Naive thymus-derived CD8-positive, alpha-beta T cell (primary cell): ENCODE measurements around the gene ATIC. TPM values are rescaled to one million over a fixed set of nuclear protein-coding genes. Genes with fewer than 3 reads are reported as not detected.
"Not testable (repeated sequence)": the region's sequence is repeated elsewhere in the genome, so short reads cannot be mapped to it uniquely, and the experiment has no call there.

Experiments
- ATAC-seq, 2 donors: fragments of 150-1000 bp; cut with Tn5 transposase in 1 of 2; sonication (Bioruptor Pico), chemical (Tn5 transposase) in 1 of 2; 1 replicate in 1 of 2; 2 replicates in 1 of 2; pipeline ENCODE4 v1.10.0; 2021; ENCODE audit warnings: mild to moderate bottlenecking in 2 of 2, moderate library complexity in 2 of 2
- POLR2A ChIA-PET: fragments of 350-600 bp; sonication (Branson Sonifier 250); formaldehyde crosslinking; loops from one replicate; lab custom pipeline; 2021; ENCODE audit warnings: antibody characterized with exemption; lab: Charles Lee
- DNase-seq, 10 donors: peaks; one replicate each; pipeline versions ENCODE4 v3.0.0 to v3.0.0-alpha.2; 2020 to 2022
- H3K27ac Mint-ChIP-seq, 10 donors: one replicate each; pipeline ENCODE4 v1.8.0; 2020 to 2022; ENCODE audit warnings: mild to moderate bottlenecking in 10 of 10, mixed read lengths in 10 of 10, moderate library complexity in 4 of 10, inconsistent platforms in 1 of 10
- H3K27me3 Mint-ChIP-seq, 5 donors: one replicate each; pipeline ENCODE4 v1.8.0; 2021 to 2022; ENCODE audit warnings: mixed read lengths in 5 of 5
- H3K36me3 Mint-ChIP-seq, 3 donors: one replicate each; pipeline ENCODE4 v1.8.0; 2020 to 2022; ENCODE audit warnings: mixed read lengths in 3 of 3, mild to moderate bottlenecking in 2 of 3, inconsistent platforms in 1 of 3
- H3K4me1 Mint-ChIP-seq, 4 donors: one replicate each; pipeline ENCODE4 v1.8.0; 2021 to 2022; ENCODE audit warnings: mixed read lengths in 4 of 4
- H3K4me3 Mint-ChIP-seq, 10 donors: one replicate each; pipeline ENCODE4 v1.8.0; 2020 to 2022; ENCODE audit warnings: mild to moderate bottlenecking in 10 of 10, mixed read lengths in 10 of 10, moderate library complexity in 6 of 10, inconsistent platforms in 1 of 10
- H3K9me3 Mint-ChIP-seq, 9 donors: one replicate each; pipeline ENCODE4 v1.8.0; 2020 to 2022; ENCODE audit warnings: mixed read lengths in 9 of 9, mild to moderate bottlenecking in 3 of 9, inconsistent platforms in 1 of 9, moderate library complexity in 1 of 9
- polyA plus RNA-seq, 3 donors: library from polyadenylated mRNA; unstranded; fragments of 300-500 nt; fragmentation: Illumina TruSeq; gene quantifications; one replicate each; pipeline ENCODE4 v1.2.3, GENCODE V29; 2021
- total RNA-seq, 8 experiments: library from RNA in 2 of 8; stranded (reverse) in 2 of 8; gene quantifications; one replicate each; pipeline ENCODE4 v1.2.3 and lab custom pipeline; 2021 to 2026

The ATIC gene
- total and polyA plus RNA-seq, 5 experiments from 2014 or later, result 94.7 to 184 (median 159) TPM

GRCh38 chr2:215356948-215357461, 45.1 kb downstream of the ATIC start:
- ATAC-seq (no peak), DNase-seq (no peak)
- H3K4me1 Mint-ChIP-seq, result no peaks in the 10 kb centered on the region
- H3K9me3 Mint-ChIP-seq, result no peaks in the 10 kb centered on the region
- no peak overlapping the region for H3K27ac Mint-ChIP-seq
- H3K27me3 Mint-ChIP-seq, result no peaks in the 10 kb centered on the region
- POLR2A ChIA-PET, result no interaction called here
- peaks cover 0 to 35% (median 24%) of the 10 kb centered on the region in 3 donors for H3K36me3 Mint-ChIP-seq
- H3K4me3 Mint-ChIP-seq, result no peak overlapping the region

GRCh38 chr2:215357660-215358059, 45.8 kb downstream of the ATIC start:
- H3K36me3 Mint-ChIP-seq, result peaks cover 6 to 39% (median 29%) of the 10 kb centered on the region in 3 donors

GRCh38 chr2:215358312-215358845, 46.5 kb downstream of the ATIC start:
- no peaks in the 10 kb centered on the region for H3K9me3 Mint-ChIP-seq
- H3K27ac Mint-ChIP-seq, result no peak overlapping the region
- ATAC-seq, result no peak
- H3K4me1 Mint-ChIP-seq, result no peaks in the 10 kb centered on the region
- DNase-seq, result no peak
- no peak overlapping the region for H3K4me3 Mint-ChIP-seq
- POLR2A ChIA-PET, result no interaction called here
- H3K36me3 Mint-ChIP-seq, result peaks cover 6 to 37% (median 35%) of the 10 kb centered on the region in 3 donors
- H3K27me3 Mint-ChIP-seq, result no peaks in the 10 kb centered on the region

More at GRCh38 chr2:215357660-215358059, 45.8 kb downstream of the ATIC start:
- Mint-ChIP-seq H3K4me3 (no peak overlapping the region), H3K27me3 (no peaks in the 10 kb centered on the region), H3K27ac (no peak overlapping the region), H3K4me1 (no peaks in the 10 kb centered on the region), H3K9me3 (no peaks in the 10 kb centered on the region)
- POLR2A ChIA-PET, result no interaction called here
- ATAC-seq (no peak), DNase-seq (no peak)

- ATAC-seq, result no peak
- Mint-ChIP-seq H3K4me1 (no peaks in the 10 kb centered on the region), H3K36me3 (peaks cover 6 to 42% (median 39%) of the 10 kb centered on the region in 3 donors), H3K27me3 (no peaks in the 10 kb centered on the region), H3K9me3 (no peaks in the 10 kb centered on the region), H3K4me3 (no peak overlapping the region), H3K27ac (no peak overlapping the region)
- no peak for DNase-seq
- POLR2A ChIA-PET, result no interaction called here
Observed at GRCh38 chr2:215358891-215359575, 47.2 kb downstream of the ATIC start.

- H3K36me3 Mint-ChIP-seq, result peaks cover 6 to 45% (median 41%) of the 10 kb centered on the region in 3 donors
- no peak for DNase-seq
- no peak for ATAC-seq
- POLR2A ChIA-PET, result interaction anchor here (0.6 kb wide), 1 partner anchor 62 kb away, joined by 3 read pairs; no protein-coding TSS in a partner anchor
- H3K27me3 Mint-ChIP-seq, result no peaks in the 10 kb centered on the region
- H3K4me1 Mint-ChIP-seq, result no peaks in the 10 kb centered on the region
- no peak overlapping the region for H3K27ac Mint-ChIP-seq
- H3K4me3 Mint-ChIP-seq, result no peak overlapping the region
- H3K9me3 Mint-ChIP-seq, result no peaks in the 10 kb centered on the region
Observed at GRCh38 chr2:215359576-215359922, 47.7 kb downstream of the ATIC start.

GRCh38 chr2:215360059-215360458, 48.2 kb downstream of the ATIC start:
- not testable (repeated sequence) for H3K9me3 Mint-ChIP-seq, H3K4me1 Mint-ChIP-seq, H3K4me3 Mint-ChIP-seq, ATAC-seq, H3K27me3 Mint-ChIP-seq, H3K27ac Mint-ChIP-seq, DNase-seq
- H3K36me3 Mint-ChIP-seq, result peaks cover 11 to 44% (median 40%) of the 10 kb centered on the region in 3 donors
- POLR2A ChIA-PET, result interaction anchor here (0.6 kb wide), 1 partner anchor 63 kb away, joined by 3 read pairs; no protein-coding TSS in a partner anchor

GRCh38 chr2:215360596-215360995, 48.7 kb downstream of the ATIC start:
- H3K27me3 Mint-ChIP-seq, result no peaks in the 10 kb centered on the region
- H3K4me1 Mint-ChIP-seq, result no peaks in the 10 kb centered on the region
- H3K36me3 Mint-ChIP-seq, result peaks cover 11 to 48% (median 44%) of the 10 kb centered on the region in 3 donors
- no peak for ATAC-seq
- H3K9me3 Mint-ChIP-seq, result no peaks in the 10 kb centered on the region
- POLR2A ChIA-PET, result no interaction called here
- no peak overlapping the region for H3K4me3 Mint-ChIP-seq
- H3K27ac Mint-ChIP-seq, result no peak overlapping the region
- DNase-seq, result no peak

GRCh38 chr2:215361211-215361875, 49.5 kb downstream of the ATIC start:
- Mint-ChIP-seq H3K27me3 (no peaks in the 10 kb centered on the region), H3K9me3 (no peaks in the 10 kb centered on the region), H3K4me3 (no peak overlapping the region), H3K4me1 (no peaks in the 10 kb centered on the region), H3K27ac (no peak overlapping the region), H3K36me3 (peaks cover 11 to 48% (median 44%) of the 10 kb centered on the region in 3 donors)
- ATAC-seq (no peak), DNase-seq (no peak)
- POLR2A ChIA-PET, result no interaction called here

GRCh38 chr2:215361876-215362561, 50.2 kb downstream of the ATIC start:
- no peak overlapping the region for H3K27ac Mint-ChIP-seq
- no peak overlapping the region for H3K4me3 Mint-ChIP-seq
- DNase-seq, result no peak
- peaks cover 11 to 48% (median 45%) of the 10 kb centered on the region in 3 donors for H3K36me3 Mint-ChIP-seq
- POLR2A ChIA-PET, result no interaction called here
- H3K4me1 Mint-ChIP-seq, result no peaks in the 10 kb centered on the region
- no peaks in the 10 kb centered on the region for H3K27me3 Mint-ChIP-seq
- no peak for ATAC-seq
- no peaks in the 10 kb centered on the region for H3K9me3 Mint-ChIP-seq

- no peaks in the 10 kb centered on the region for H3K9me3 Mint-ChIP-seq
- H3K36me3 Mint-ChIP-seq, result peaks cover 11 to 48% (median 41%) of the 10 kb centered on the region in 3 donors
- ATAC-seq (no peak), DNase-seq (no peak)
- H3K4me1 Mint-ChIP-seq, result no peaks in the 10 kb centered on the region
- no peak overlapping the region for H3K27ac Mint-ChIP-seq
- POLR2A ChIA-PET, result no interaction called here
- H3K27me3 Mint-ChIP-seq, result no peaks in the 10 kb centered on the region
- H3K4me3 Mint-ChIP-seq, result no peak overlapping the region
Observed at GRCh38 chr2:215362562-215362904, 50.7 kb downstream of the ATIC start.

GRCh38 chr2:215363039-215363438, 51.2 kb downstream of the ATIC start:
- DNase-seq, result no peak
- Mint-ChIP-seq H3K9me3 (no peaks in the 10 kb centered on the region), H3K4me3 (no peak overlapping the region), H3K4me1 (no peaks in the 10 kb centered on the region), H3K27ac (no peak overlapping the region), H3K36me3 (peaks cover 11 to 51% (median 44%) of the 10 kb centered on the region in 3 donors), H3K27me3 (no peaks in the 10 kb centered on the region)
- ATAC-seq, result no peak
- POLR2A ChIA-PET, result no interaction called here

GRCh38 chr2:215363461-215364156, 51.8 kb downstream of the ATIC start:
- no peaks in the 10 kb centered on the region for H3K9me3 Mint-ChIP-seq
- H3K4me3 Mint-ChIP-seq, result no peak overlapping the region
- H3K27ac Mint-ChIP-seq, result no peak overlapping the region
- H3K27me3 Mint-ChIP-seq, result no peaks in the 10 kb centered on the region
- DNase-seq, result no peak
- POLR2A ChIA-PET, result no interaction called here
- no peak for ATAC-seq
- no peaks in the 10 kb centered on the region for H3K4me1 Mint-ChIP-seq
- H3K36me3 Mint-ChIP-seq, result peaks cover 11 to 51% (median 44%) of the 10 kb centered on the region in 3 donors
